Measurements from ENCODE around the gene CAMSAP2.
A peak's percentile ranks its signal among the peaks of the same experiment; 100 is the strongest.
"Not testable (repeated sequence)": the region's sequence is repeated elsewhere in the genome, so short reads cannot be mapped to it uniquely, and the experiment has no call there.

The CAMSAP2 gene

GRCh38 chr1:200783926-200784325, 45.2 kb downstream of the CAMSAP2 start:
- DNase-seq, result no peak

- no peak for DNase-seq
Measured at GRCh38 chr1:200784576-200784975, 45.9 kb downstream of the CAMSAP2 start.

GRCh38 chr1:200786788-200787187, 48.1 kb downstream of the CAMSAP2 start:
- DNase-seq, result no peak

GRCh38 chr1:200787896-200788387, 49.2 kb downstream of the CAMSAP2 start:
- DNase-seq, result no peak

- DNase-seq, result not testable (repeated sequence)
Measured at GRCh38 chr1:200791012-200791411, 52.3 kb downstream of the CAMSAP2 start.

- DNase-seq, result no peak
Measured at GRCh38 chr1:200793677-200794076, 55.0 kb downstream of the CAMSAP2 start.

GRCh38 chr1:200794506-200795065, 55.9 kb downstream of the CAMSAP2 start:
- no peak for DNase-seq

GRCh38 chr1:200795156-200795555, 56.5 kb downstream of the CAMSAP2 start:
- no peak for DNase-seq

- no peak for DNase-seq
Measured at GRCh38 chr1:200802042-200802441, 63.3 kb downstream of the CAMSAP2 start.

- DNase-seq, result peak; percentile 28 to 76
Measured at GRCh38 chr1:200802865-200803512, 64.3 kb downstream of the CAMSAP2 start.

- DNase-seq, result no peak
Measured at GRCh38 chr1:200805719-200806118, 67.0 kb downstream of the CAMSAP2 start.

- no peak for DNase-seq
Measured at GRCh38 chr1:200808846-200809245, 70.2 kb downstream of the CAMSAP2 start.

GRCh38 chr1:200811704-200812103, 73.0 kb downstream of the CAMSAP2 start:
- DNase-seq, result no peak

GRCh38 chr1:200816624-200817224, 78.0 kb downstream of the CAMSAP2 start:
- not testable (repeated sequence) for DNase-seq

GRCh38 chr1:200818248-200818647, 79.6 kb downstream of the CAMSAP2 start:
- no peak for DNase-seq

- no peak for DNase-seq
Measured at GRCh38 chr1:200819726-200820125, 81.0 kb downstream of the CAMSAP2 start.

GRCh38 chr1:200831091-200831490, 92.4 kb downstream of the CAMSAP2 start:
- no peak for DNase-seq

- no peak for DNase-seq
Measured at GRCh38 chr1:200834383-200834782, 95.7 kb downstream of the CAMSAP2 start.

- DNase-seq, result no peak
Measured at GRCh38 chr1:200836213-200836612, 97.5 kb downstream of the CAMSAP2 start.

GRCh38 chr1:200837931-200838571, 99.4 kb downstream of the CAMSAP2 start:
- DNase-seq, result peak in 1 of 2 experiments; percentile 18

GRCh38 chr1:200838676-200839445, 100.2 kb downstream of the CAMSAP2 start:
- DNase-seq, result no peak

GRCh38 chr1:200845360-200845759, 106.7 kb downstream of the CAMSAP2 start:
- no peak for DNase-seq

GRCh38 chr1:200846398-200846797, 107.7 kb downstream of the CAMSAP2 start:
- DNase-seq, result no peak

Measured in NCI-H524 (cell line).